NCI-H774 (cell line): Measurements from ENCODE around the gene TDRD9.

Experiments used
- DNase-seq: peaks from one replicate; lab custom pipeline; 2025; lab: John Stamatoyannopoulos, UW

Gene TDRD9

DNA sequence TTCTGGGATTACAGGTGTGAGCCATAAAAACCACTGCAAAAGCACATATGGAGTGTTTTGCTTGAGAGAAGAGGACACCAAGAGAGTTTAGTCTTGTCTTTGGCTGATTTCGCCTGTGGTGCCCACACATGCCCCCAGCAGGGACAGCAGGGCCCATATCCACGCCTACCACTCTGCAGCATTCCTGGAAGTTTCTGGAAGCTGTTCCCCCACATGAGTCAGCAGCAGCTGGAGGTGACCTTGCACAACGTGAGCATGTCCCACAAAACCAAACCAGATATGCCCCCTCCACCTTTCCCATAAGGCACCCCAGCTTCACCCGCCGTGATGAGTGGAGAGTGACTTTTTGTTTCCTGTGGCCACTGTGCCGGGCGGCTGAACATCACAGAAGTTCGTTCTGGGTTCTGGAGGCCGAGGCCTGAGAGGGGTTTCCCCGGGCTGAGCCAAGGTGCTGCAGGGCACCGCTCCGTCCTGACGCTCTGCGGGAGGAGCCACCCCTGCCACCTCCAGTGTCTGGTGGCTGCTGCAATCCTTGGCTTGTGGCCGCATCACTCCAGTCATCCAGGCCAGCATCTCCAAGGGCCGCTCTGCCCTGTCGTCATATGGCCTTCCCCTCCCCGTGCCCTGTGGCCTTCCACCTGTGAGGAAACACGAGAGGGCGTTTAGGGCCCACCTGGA lies 162.0 kb downstream of the TDRD9 start:
- no peak for DNase-seq

DNA sequence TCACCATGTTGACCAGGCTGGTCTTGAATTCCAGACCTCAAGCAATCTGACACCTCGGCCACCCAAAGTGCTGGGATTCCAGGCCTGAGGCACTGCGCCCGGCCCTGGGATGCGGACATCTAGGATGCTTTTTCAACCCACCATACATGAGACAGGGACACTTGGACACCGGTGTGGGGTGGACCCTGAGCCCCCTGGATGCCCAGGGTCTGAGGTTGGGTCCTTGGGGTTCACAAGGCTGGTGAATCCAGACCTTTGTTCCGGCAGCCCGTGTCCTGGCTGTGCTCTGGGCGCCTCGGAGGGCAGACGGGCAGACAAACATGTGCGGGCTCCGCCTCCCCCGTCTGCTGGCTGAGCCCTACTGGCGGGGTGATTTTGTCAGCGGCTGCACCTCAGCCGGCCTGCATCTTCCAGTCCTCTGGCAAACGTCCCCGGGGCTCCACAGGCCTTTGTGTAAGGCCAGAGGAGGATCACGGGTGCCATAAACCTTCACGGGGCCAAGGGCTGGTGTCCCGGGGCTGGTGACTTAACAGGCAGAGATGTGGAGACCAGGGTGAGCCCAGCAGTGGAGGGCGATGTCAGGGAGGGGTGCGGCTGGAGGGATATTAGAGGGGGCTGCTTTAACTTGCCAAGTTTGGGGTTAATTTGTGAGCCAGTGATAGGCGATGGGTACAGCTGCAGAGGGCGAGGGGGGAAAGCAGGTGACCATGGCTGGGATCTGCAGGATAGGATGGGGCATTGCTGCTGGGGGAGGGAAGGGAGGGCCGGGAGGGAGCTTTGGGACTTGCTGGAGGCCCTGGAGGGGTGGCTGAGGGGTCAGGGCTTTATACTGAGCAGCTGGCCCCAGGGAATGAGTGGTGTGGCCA lies 163.0 kb downstream of the TDRD9 start:
- no peak for DNase-seq

DNA sequence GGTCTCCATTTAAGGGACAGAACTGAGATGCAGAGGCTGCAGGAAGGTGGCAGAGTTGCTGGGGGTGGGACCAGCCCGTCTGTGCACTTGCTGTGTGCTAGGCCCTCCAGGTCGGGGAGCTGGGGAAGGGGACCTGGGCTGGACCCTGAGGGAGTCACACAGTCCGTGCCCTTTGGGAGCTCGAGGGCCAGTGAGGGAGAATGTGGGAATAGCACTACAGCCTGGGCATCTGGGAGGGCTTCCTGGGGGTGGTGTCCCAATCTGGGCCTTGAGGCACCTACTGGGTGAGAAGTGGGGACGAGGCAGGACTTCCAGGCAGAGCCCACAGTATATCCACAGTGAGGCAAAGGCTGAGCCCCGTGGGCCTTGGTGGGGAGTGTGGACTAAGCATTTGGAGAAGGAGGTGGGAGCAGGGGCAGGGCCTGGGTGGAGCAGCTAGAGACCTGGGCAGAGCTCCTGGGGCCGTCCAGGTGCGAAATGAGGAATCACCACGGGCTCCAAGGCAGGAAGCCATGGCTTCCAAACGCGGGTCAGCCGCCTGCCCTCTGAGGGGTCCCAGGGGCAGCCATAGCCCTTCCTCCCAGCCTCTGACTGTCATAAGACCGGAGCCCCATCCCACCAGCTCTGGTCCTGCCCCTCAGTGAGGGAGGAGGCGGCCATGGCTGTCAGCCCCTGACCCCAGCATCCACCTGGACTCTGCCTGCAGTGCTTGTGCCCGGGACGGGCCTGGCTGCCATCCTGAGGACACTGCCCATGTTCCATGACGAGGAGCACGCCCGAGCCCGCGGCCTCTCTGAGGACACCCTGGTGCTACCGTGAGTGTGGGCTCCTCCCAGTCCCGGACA lies 163.9 kb downstream of the TDRD9 start:
- DNase-seq, result no peak

DNA sequence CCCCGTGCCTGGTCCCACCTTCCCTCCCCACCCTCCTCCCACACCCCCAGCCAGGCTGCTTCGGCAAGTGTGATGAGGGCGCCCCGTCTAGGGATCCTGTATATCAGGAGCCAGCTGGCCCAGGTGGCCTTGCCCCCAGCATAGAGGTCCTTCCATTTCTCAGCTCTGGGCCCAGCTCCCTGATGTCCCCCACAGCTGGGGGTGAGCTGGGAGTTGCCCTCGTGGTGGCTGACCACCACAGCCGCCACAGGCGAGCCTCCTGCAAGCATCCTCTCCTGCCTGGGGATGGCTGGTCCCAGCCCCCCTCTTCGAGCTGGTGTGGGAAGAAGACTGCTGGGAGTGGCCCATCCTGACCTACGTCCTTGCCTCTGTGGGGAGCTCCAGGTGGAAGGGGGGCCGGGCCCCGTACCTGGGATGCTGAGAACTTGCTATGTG lies 164.7 kb downstream of the TDRD9 start:
- no peak for DNase-seq

DNA sequence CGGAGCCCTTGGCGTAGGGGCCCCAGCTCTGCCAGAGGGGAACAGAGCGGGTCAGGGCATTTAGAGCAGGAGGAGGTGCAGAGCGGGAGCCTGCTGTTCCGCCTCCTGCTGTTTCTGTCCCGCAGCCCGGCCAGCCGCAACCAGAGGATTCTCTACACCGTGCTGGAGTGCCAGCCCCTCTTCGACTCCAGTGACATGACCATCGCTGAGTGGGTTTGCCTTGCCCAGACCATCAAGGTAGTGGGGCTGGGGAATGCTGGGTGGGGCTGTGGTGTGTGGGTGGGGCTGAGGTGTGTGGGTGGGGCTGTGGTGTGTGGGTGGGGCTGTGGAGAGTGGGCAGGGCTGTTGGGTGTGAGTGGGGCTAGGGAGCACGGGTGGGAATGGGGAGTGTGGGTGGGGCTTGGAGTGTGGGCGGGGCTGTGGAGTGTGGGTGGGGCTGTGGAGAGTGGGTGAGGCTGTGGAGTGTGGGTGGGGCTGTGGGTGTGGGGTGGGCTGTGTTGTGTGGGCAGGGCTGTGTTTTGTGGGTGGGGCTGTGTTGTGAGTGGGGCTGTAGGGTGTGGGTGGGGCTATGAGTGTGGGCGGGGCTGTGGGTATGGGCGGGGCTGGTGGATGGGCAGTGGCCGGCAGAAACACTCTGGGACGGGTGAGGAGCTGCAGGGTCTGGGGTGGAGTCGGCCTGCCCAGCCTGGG lies 165.3 kb downstream of the TDRD9 start:
- no peak for DNase-seq

- DNase-seq, result no peak
Measured at GRCh38 chr14:104094056-104094708, 165.9 kb downstream of the TDRD9 start.

DNA sequence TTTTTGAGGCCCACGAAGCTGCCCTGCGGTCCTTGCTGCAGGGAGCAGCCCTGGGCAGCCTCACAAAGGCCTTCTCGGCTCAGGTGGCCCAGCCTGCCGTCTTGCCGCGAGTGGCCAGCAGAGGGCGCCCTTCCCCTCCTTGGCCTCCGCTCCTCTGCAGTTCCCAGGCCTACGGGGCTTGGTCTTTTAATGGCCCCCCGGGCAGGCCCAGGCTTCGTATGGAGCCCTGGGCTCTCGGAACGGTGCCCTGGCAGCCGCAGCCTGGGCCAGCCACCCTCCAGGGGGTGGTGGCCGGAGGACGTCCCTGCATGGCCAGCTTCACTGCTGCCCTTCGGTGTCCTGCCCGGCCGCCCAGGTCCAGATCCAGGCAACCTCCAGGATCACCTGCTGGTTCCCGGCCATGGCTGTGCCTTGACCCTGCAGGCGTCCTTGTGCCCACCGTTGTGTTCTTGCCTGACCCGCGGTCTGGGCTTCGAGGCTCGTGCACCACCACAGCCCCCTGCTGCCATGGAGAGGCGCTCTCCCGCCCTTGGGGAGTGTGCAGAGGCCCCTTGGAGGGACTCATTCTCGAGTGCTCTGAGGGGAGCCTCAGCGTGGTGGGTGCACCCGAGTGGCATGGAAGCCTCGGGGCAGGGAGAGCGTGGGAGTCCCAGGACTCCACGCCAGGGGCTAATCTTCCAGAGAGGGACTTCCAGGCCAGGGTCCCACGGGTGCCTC lies 166.6 kb downstream of the TDRD9 start:
- peak; percentile 22 for DNase-seq

DNA sequence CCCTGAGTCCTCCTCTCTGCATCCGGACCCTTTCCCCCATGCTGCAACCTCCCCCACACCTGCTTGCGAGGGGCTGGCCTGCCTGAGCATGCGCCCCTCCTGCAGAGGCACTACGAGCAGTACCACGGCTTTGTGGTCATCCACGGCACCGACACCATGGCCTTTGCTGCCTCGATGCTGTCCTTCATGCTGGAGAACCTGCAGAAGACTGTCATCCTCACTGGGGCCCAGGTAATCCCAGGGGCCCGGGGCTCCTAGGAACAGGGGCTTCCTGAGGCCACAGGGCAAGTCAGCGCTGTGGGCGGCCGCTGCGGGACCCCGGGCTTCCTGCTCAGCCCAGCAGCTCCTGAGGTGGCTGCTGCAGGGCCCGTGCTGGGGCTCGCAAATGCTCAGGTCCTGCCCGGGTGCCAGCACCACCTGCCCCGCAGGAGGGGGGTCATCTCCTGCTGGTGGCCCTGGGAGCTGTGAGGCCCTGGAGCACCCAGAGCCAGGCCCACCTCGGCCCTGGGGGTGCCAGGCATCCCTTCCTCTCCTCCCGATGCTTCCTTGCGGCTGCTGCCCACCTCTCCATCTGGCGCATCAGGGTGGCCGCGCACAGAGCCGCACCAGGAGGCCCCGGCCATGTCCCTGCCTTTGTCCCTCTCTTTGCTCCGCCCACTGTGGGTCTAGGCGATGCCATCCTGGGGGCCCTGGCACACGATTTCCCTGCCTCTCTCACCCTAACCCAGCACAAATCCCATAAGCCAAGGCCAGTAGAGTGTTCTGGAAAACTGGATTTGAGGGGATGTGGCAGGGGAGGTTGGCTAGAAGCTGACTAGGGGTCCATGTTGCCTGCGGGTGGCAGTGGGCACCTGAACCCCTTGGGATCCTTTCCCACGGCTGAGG lies 167.4 kb downstream of the TDRD9 start:
- DNase-seq, result no peak

DNA sequence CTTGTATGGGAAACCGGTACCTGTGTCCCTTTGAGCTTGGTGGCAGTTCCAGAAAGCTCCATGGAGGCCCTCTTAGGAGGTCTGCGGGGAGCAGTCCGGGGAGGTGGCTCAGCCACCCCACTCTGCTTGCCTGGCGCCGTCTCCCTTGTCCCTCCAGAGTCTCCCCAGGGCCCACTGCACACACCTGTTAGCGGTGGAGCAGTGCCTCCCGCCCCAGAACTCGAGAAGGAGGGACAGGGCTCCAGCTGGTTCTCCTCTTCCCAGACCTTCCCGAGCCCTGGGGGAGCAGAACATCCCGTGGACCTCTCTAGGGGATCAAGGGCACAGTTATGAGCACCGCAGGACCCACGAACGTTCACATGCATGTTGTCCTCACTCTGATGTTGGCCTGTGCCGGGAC lies 168.1 kb downstream of the TDRD9 start:
- DNase-seq, result no peak

DNA sequence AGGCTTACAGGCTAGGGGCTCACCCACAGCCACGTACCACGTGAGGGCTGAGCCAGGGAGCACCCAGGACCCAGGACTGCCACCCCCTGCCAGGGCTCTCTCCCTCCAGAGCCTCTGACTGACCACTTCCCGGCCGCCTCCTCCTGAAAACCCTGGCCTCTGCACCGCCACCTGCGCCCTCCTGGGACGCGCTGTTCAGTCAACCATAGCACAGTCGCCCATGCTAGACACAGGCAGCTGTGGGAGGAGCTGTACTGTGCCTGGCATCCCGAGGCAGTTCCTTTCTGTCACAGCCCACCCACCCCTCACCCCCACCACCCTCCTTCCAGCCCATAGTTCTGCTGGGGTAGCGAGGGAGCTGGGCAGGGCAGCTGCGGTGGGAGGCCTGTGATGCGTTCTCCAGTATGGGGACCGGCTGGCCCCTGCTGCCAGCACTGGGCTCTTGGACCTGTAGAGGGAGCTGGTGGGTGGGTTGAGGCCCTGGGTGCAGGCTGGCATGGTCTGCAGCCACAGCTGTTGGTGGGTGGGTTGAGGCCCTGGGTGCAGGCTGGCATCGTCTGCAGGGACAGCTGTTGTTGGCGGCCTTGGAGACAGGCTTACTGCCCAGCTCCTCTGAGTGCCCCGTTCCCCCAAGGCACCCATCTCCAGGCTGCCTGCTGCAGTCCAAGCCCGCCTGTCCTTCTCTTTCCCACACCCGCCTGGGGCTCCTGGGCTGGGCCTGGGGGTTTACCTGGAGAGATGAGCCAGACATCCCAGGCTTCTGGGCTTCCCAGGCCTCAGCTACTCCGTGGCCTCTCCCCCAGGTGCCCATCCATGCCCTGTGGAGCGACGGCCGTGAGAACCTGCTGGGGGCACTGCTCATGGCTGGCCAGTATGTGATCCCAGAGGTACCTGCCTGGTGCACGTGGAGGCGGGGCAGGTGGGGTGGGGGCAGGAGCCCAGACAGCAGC lies 168.8 kb downstream of the TDRD9 start:
- no peak for DNase-seq

DNA sequence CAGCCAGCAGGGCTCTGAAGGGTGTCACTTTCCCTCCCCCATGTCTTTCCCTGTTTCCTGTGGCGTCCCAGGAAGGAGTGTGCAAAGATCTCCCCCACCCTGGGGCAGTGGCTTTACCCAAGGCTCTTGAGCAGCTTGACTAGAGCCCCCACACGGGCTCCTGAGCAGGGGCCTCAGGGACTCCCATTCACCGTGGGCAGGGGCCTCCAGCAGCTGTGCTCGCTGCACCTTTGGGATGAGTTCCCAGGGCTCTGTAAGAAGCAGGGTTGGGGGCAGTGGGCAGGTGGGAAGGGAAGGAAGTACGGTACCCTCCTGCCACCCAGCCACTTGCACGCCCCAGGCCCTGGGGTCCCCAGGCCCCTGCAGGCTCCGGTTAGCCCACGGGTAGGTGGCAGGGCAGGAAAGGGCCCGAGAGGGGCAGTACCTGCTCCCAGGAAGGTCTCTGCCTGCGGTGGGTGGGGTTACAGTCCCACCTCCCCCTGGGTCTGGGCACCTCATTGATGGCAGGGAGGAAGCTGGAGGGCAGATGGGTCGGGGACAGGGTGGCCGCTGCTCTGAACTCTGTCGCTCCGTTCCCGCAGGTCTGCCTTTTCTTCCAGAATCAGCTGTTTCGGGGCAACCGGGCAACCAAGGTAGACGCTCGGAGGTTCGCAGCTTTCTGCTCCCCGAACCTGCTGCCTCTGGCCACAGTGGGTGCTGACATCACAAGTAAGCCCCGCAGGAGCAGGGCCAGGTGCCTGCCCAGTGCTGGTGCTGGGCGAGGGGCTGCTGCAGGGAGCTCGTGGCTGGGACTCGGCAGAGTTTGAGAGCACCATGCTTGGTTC lies 170.2 kb downstream of the TDRD9 start:
- DNase-seq, result no peak

DNA sequence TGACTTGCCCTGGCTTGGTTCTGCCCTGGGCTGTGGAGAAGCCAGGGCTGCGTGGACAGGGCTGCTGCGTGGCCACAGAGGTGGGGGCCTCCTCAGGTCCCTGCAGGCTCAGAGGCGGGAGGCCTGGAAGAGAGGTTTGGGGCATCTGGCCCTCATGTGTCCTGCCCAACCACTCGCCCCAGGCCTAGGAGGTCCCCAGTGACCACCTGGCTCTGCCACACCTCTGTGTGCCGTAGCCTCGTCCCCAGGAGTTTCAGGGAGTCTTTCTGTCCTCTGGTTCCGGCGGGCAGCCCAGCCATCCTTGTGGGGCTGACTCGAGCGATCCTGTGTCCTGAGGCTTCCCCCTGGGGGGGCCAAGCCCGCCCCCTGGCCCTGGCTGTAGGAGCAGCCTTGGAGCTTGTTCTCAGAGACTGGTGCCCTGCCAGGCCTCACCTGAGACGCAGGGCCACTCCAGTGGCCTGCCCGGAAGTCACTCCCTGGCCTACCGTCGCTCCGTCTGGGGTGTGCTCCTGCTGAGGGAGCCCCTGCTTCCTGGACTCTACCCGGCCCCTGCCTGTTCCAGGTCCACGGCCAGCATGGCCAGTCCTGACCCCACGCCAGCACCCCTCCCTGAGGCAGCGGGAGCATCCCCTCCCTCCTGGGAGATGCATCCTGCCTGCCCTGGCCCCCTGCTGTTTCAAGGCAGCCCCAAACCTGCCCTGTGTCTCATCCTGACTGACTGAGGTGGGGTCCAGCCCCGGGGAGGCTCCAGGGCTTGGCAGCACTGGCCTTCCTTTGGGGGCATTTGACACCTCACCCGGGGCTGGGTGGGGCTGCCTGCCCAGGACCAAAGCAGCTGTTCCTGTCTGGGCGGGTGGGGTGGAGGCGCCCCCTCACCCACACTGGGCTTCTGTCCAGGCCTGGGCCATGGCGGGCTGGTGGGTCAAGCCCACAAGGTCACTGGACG lies 171.1 kb downstream of the TDRD9 start:
- no peak for DNase-seq

- DNase-seq, result no peak
Measured at GRCh38 chr14:104100171-104101085, 172.2 kb downstream of the TDRD9 start.

- DNase-seq, result no peak
Measured at GRCh38 chr14:104101086-104101621, 172.9 kb downstream of the TDRD9 start.

DNA sequence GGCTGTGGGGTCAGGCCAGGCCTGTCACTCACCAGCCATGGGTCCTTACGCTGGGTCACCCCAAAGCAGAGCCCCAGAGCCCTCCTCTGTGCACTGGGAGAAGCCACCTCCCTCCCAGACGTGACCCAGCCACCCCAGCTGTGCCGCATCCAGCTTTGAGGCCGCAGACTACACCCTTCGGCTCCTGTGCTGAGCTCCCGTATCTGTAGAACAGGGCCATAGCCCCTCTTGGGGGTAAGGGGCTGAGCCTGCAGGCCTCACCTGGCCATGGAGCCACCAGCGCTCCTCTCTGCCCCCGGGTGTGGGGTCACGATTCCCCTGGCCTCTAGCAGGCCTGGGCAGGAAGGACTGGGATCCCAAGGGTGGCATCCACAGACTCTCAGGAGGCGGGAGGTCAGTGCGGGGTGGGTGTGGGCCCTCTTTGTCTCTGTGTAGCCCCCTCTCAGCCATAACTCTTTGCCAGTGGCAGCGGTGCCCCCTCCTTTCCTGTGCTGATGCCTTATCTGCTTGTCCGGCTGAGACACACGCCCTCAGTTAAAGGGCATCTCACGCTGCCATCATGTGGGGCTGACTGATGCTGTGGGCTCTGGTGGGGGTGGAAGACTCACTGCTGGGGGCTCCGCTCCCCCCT lies 173.5 kb downstream of the TDRD9 start:
- no peak for DNase-seq
